HepG2 (cell line): ENCODE measurements around the gene KCTD8.

Source experiments
- CTCF ChIP-seq: sonication (generic); formaldehyde crosslinking; IDR thresholded peaks from 2 replicates; pipeline ENCODE4 v1.5.0; 2020; ENCODE audit warnings: mild to moderate bottlenecking, missing genetic modification reagents, moderate library complexity
- EP300 ChIP-seq, 3 experiments: sonication (generic) in 1 of 3; formaldehyde crosslinking in 1 of 3; IDR thresholded peaks; 2 replicates each; pipeline versions ENCODE4 v1.5.1 to v1.6.1; 2011 to 2020; ENCODE audit warnings: low read depth in 2 of 3, low read length in 2 of 3, borderline replicate concordance in 1 of 3, improper control_type of control experiment in 1 of 3, mild to moderate bottlenecking in 1 of 3, missing genetic modification reagents in 1 of 3, moderate library complexity in 1 of 3
- HMG20B ChIP-seq: conservative IDR thresholded peaks from 2 replicates; pipeline ENCODE4 v1.6.1; 2016; ENCODE audit warnings: missing genetic modification reagents, missing compliant biosample characterization
- MAFK ChIP-seq, 2 experiments: IDR thresholded peaks in 1 of 2; conservative IDR thresholded peaks in 1 of 2; 2 replicates each; pipeline ENCODE4 v1.6.1; 2011; ENCODE audit warnings: improper control_type of control experiment in 2 of 2, low read length in 2 of 2
- POLR2A ChIP-seq, 2 experiments: IDR thresholded peaks; 2 replicates each; pipeline ENCODE4 v1.6.1; 2011; ENCODE audit warnings: low read depth in 2 of 2, low read length in 2 of 2, mild to moderate bottlenecking in 1 of 2, moderate library complexity in 1 of 2; ENCODE audit not compliant: insufficient read depth in 1 of 2
- SP1 ChIP-seq, 2 experiments: fragments of 450-650 bp in 1 of 2; sonication (generic) in 1 of 2; formaldehyde crosslinking in 1 of 2; IDR thresholded peaks; 2 replicates each; pipeline versions ENCODE4 v1.4.0 to v1.6.1; 2016 to 2020; ENCODE audit warnings: missing genetic modification reagents in 1 of 2
- STAT5B ChIP-seq: sonication (generic); formaldehyde crosslinking; IDR thresholded peaks from 2 replicates; pipeline ENCODE4 v1.4.0; 2020; ENCODE audit warnings: missing genetic modification reagents
- TSC22D2 ChIP-seq: sonication (generic); formaldehyde crosslinking; IDR thresholded peaks from 2 replicates; pipeline ENCODE4 v1.5.1; 2020; ENCODE audit warnings: missing genetic modification reagents, mild to moderate bottlenecking, borderline replicate concordance
- ZFP41 ChIP-seq: sonication (generic); formaldehyde crosslinking; IDR thresholded peaks from 2 replicates; pipeline ENCODE4 v1.4.0; 2020; ENCODE audit warnings: mild to moderate bottlenecking, missing genetic modification reagents, borderline replicate concordance
- ZNF274 ChIP-seq: sonication (generic); formaldehyde crosslinking; IDR thresholded peaks from 2 replicates; pipeline ENCODE4 v1.5.1; 2020; ENCODE audit warnings: mild to moderate bottlenecking, missing genetic modification reagents
- ZSCAN31 ChIP-seq: sonication (generic); formaldehyde crosslinking; IDR thresholded peaks from 2 replicates; pipeline ENCODE4 v1.5.0; 2020; ENCODE audit warnings: low read depth, mild to moderate bottlenecking, missing genetic modification reagents

- no peak for TF ChIP-seq STAT5B (CRISPR knock-in tag)
- no peak for TF ChIP-seq POLR2A (IDR thresholded peaks at IDR 0.05; ENCODE audit: insufficient read depth in 1 of 2, low read depth in 2 of 2, low read length in 2 of 2)
- no peak for TF ChIP-seq ZSCAN31 (CRISPR knock-in tag)
- TF ChIP-seq HMG20B (CRISPR knock-in tag), result no peak
- TF ChIP-seq ZFP41 (CRISPR knock-in tag), result no peak
- no peak for TF ChIP-seq SP1 (IDR thresholded peaks at IDR 0.05)
- TF ChIP-seq SP1 (CRISPR knock-in tag; IDR thresholded peaks at IDR 0.05), result no peak
- TF ChIP-seq ZNF274 (CRISPR knock-in tag), result no peak
- TF ChIP-seq EP300 (IDR thresholded peaks at IDR 0.05; ENCODE audit: low read depth in 2 of 2, low read length in 2 of 2), result no peak
- no peak for TF ChIP-seq EP300 (CRISPR knock-in tag; IDR thresholded peaks at IDR 0.05; ENCODE audit: borderline replicate concordance)
- TF ChIP-seq TSC22D2 (CRISPR knock-in tag), result no peak
- TF ChIP-seq CTCF (CRISPR knock-in tag), result no peak
- no peak for TF ChIP-seq MAFK (conservative IDR thresholded peaks at IDR 0.05 in 1 of 2, IDR thresholded peaks at IDR 0.05 in 1 of 2; ENCODE audit: low read length in 2 of 2)
Observed at GRCh38 chr4:44422912-44423311, 25.7 kb downstream of the KCTD8 start.
